Stimulated activated CD8-positive, alpha-beta memory T cell treated with anti-CD3 and anti-CD28 coated beads, Interleukin-12 subunit alpha, Interleukin-12 subunit beta, amount 100 ng/mL, for 1 hour (primary cell): ENCODE data around the gene ST8SIA1.

Experiments
- DNase-seq: peaks from one replicate; pipeline ENCODE4 v3.0.0-alpha.2; 2020; ENCODE audit warnings: low read depth

Gene ST8SIA1

DNA sequence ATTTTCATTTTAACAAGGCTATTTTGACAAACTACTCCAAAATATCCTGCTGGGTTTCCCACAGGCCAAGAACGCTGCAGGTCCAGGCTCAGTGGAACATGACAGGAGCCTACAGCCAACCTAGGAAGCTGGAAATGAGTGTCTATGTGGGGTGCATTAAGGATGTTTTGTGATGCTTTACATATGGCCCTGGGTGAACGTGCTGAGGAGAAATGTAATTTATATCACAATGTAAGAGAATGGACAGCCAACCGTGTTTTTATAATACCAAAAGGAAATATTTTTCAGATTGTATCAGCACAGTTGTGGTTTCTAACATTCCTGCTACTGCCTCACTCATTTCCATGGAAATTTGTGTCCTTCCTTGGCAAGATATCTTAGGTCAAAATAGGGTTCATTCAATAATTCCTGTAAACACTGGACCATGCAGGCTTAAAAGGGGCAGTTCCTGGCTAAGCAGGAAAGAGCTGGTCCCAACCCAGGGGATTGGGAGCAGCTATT, 51.5 kb downstream of the ST8SIA1 start:
- DNase-seq = no peak

DNA sequence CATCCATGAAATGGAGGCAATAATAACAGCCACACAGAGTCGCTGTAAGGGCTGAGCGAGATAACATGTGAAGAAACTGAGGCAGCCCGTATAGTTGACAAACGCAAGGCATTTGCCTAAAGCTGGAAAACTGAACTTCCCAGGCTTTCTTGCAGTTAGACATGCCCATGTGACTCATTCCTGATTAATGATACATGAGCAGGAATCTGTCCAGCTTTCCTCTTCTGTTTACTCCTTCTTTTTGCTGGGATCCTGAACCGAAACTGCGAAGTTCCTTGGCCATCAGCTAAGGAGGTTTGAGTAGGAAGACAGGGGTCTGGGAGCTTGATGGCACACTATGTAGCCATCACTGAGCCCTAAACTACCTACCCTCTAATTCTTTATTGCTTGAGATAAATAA, 52.2 kb downstream of the ST8SIA1 start:
- no peak for DNase-seq

DNA sequence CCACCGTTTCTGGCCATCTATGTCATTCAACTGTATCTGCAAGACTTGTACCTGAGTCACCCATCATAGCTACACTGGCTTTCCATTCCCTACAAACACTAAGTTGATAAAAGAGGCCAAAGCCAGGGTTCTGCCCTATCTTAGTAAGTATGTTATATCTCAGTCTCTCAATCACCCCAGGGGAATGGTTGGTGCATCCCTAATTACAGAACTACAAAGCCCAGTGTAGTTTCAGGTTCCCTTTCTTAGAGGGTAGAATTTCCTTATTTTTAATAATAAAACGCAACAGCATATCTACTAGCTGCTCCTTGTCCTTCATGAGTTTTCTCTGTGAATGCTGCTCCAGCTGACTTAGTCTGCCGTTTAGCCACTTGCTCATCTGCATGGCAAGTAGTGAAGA, 57.6 kb downstream of the ST8SIA1 start:
- no peak for DNase-seq

DNA sequence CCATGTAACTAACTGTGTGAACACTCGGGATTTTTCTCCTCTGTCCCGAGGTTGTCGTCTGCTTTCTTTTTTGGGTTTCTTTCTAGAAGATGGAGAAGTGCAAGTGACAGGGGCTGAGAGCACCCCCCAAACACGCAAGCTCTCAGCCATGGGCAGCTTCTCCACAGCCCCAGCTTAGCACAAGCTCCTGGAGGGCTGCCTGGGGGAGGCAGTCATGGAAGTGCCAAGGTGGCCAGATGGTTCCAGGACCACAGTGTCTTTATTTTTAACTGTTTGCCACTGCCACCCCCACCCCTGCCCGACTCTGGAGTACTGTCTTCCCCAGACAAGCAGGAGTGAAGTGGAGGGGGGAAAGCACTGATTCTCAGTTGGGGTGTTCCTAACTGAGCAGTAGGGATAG, 58.2 kb downstream of the ST8SIA1 start:
- no peak for DNase-seq

DNA sequence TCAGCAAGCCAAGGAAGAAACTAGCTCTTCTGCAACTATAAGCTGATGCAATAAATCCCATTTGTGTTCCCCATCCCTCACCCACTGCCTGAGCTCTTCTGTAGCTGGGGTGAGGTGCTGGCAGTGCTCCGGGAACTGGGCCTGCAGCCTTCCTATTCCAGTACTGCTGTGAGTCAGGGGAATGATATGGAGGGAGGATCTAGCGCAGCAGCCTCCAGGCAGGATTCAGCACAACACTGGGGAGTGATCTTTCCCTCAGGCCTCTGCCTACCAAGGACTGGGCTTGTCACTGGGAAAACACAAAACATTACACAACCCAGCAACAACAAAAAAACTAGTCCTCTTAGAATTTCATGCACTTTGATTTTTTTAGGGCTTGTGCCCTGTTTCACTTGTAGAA, 58.7 kb downstream of the ST8SIA1 start:
- no peak for DNase-seq

DNA sequence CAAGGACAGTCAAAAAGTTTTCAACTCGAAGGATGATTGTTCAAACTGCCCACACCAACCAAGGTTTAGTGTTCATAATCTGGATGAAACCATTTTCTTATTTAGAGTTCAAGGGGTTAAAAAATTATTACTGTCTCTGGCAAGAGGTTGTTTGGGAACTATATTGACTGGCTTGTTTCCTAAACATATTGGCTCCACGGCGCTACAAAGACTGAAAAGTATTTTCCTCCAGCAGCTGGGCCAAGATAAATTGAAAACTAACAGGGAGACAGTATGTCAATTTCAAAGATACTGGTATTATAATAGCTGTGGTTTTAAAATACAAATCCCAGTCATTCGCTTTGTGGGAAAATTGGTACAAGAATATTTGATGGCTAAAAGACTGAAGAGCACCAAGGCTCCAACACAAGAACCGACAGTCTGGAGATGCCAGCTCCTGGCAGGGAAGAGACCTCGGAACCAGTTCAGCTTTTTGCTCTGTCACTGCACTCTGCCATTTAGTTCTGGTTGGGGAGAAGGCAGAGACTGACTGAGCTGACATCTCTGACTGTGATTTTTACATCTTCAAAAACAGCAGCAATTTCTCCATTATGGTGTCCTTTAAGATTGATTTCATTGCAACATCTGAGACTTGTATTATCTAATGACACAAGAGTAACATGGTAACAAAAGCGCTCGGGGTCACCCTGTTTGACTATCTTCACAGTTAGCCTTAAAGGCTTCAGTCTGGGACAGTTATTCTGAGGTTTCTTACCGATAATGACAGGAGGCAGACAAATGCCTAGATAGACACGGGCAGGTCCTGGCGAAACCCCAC, 62.0 kb downstream of the ST8SIA1 start:
- DNase-seq = no peak

DNA sequence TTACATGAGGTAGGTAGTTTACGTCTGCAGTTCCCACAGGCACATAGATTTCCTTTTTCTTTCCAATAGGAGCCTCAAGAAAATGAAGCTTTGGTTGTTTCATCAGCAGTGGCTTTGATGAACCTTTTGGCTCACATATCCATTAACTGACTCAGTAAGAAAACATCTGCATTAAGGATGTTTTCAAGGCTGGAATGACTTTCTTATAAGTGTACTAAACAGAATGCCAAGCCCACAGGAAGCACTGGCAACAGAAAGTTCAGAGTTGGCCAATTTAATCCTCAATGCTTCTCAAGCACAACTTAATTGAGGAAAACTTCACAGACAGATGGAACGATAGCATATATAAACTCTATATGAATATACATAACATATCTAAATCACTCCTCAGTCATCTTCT, 63.5 kb downstream of the ST8SIA1 start:
- DNase-seq = no peak

DNA sequence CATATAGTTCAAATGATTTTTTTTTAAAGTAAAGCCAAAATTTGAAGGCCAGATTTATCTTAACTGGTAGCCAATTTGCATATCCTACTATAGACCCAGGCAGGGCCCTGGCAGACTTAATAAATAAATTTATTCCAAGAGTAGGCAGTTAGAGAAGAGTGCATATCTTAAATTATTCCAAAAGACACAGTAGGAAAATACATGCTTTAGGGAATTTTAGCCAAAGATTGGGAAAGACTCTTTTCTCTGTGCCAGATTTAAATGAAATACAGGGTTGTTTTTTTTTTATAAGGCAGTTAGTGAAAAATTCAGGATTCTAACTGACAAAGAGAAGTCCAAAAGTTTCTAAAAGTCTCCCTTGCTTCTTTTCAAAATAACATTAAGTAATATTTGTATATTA, 65.5 kb downstream of the ST8SIA1 start:
- no peak for DNase-seq

DNA sequence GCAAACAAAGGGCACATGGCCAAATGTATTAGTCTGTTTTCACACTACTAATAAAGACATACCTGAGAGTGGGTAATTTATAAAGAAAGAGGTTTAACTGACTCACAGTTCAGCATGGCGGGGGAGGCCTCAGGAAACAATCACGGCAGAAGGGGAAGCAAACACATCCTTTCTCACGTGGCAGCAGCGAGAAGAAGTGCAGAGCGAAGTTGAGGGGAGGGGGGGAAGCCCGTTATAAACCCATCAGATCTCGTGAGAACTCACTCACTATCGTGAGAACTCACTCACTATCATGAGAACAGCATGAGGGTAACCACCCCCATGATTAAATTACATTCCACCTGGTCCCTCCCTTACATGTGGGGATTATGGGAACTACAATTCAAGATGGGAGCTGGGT, 66.1 kb downstream of the ST8SIA1 start:
- no peak for DNase-seq

DNA sequence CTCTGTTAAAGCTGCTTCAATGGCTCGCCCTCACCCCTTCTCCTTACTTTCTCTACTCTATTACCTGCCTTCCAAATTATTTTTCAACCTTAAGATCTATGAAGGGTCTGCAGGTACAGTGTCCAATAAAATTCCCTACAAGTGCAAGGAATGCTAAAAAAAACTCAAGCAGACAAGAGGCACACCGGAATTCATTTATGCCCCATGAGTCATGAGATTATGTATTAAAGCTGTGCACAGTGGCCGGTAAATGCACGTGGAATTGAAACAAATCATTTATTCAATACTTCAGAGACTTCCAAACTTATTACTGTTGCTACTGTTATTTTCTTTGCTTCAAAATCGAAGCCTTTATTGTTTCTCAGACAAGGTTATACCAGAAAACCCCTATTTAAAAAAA, 68.4 kb downstream of the ST8SIA1 start:
- DNase-seq = no peak

DNA sequence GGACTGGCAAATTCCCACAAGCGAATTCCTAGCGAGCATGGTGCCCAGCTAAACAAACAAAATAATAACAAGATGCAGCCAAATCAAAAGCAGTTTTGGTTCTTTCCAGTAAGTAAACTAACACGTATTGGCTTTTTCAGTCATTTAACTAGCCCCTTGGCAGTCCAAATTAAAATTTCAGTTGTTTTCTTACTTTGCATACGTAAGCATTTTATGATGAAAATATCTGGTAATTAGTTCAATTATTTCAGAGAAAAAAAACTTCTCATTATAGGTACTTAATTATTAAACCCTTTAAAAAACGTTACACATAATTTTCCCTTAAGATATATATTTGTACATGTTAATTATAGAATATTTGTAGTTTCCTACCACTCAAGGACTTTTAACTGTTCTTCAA, 70.1 kb downstream of the ST8SIA1 start:
- no peak for DNase-seq

DNA sequence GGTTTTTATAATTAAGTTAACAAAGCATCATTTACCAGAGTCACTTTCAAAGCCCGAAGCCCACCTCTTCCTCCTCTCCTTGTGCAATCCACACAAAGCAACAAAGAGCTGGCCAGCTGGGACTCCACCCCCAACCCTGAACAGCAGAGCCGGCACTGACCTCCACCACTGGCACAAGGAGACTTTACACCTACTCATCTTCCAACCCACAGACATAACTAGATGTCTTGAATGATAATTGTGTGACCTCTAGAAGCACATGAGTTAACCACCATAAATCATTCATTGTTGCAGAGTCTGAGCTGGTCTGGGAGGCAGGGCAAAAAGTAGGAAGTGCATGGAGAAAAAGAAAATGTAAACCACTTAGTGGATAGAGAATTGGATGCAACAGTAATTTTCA, 72.2 kb downstream of the ST8SIA1 start:
- no peak for DNase-seq

DNA sequence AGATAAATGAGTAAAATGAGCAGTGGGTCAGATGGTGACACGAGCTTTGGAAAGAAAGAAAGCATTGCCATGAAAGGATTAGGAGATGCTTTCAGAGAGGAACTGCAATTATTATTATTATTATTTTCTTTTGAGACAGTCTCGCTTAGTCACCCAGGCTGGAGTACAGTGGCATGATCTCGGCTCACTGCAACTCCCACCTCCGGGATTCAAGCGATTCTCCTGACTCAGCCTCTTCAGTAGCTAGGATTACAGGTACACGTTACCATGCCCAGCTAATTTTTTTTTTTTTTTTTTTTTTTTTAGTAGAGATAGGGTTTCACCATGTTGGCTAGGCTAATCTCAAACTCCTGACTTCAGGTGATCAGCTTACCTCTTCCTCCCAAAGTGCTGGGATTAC, 77.4 kb downstream of the ST8SIA1 start:
- DNase-seq = no peak

DNA sequence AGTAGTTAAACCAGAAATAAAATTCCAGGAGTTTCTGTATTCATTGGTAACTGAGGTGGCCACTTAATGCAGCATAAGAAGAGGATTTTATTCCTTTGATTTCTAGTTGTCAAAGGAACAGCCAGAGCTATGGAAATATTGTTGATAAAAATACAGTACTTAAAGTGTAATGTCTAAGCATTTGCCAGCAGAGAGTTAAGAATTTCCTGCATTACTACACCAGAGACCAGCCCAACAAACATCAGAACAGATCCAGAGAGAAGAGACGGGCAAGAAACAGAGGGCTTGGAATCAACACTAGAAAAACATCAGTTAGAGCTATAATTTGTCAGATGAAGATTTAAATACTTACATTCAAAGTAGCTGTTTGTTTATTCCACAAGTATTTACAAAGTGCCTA, 77.9 kb downstream of the ST8SIA1 start:
- no peak for DNase-seq

DNA sequence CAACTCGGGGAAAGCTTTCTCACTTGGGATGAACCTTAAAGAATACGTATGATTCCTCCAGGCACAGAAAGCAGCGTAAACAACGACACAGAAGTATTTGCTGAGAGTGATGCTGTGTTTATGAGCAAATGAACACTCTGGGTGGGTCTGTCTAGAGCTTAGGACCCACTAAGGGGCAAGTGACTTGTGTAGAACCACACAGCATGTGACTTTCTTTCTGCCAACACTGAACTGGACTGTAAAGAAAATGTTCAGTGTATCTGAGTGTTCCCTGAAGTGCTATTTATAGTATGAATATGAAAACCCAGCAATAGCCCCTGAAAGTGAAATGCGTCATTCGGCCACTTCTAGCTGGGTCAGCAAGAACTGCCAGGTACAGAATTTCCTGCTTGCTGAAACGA, 78.5 kb downstream of the ST8SIA1 start:
- no peak for DNase-seq

DNA sequence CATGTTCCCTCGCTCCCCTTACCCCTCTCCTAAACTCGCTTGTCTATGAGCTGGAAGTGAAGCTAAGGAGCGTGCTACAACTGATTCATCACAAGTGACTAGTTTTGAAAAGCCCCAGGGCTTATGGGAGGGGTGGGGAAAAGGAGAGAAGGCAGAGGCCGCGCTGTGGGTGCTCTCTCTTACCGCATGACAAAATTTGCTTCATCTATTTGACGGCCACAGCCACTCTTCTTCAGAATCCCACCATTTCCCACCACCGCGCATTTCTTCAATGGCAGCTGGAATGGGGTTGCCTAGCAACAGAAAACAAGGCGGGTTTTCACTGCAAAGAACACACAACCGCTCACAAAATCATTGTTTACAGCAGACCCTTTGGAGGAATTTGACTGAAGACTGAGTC, 79.4 kb downstream of the ST8SIA1 start:
- no peak for DNase-seq

DNA sequence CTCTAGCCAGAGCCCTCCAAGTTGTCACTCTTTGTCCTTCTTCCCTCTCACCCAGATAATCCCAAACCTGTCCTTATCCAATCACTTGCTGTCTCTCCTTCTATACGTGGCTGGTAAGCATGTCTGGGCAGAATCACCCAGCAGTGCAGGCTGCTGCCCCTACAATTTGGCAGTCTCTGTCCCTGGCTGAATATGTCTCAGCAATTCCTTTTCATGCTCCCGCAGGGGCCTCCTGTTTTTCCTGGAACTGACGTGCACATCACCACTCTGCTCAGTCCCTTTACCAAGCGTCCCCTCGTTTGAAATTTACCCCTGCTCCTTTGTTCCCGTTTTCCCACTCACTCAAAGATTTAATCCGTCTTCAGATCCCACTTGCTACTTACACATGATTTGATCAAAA, 80.0 kb downstream of the ST8SIA1 start:
- DNase-seq = no peak

DNA sequence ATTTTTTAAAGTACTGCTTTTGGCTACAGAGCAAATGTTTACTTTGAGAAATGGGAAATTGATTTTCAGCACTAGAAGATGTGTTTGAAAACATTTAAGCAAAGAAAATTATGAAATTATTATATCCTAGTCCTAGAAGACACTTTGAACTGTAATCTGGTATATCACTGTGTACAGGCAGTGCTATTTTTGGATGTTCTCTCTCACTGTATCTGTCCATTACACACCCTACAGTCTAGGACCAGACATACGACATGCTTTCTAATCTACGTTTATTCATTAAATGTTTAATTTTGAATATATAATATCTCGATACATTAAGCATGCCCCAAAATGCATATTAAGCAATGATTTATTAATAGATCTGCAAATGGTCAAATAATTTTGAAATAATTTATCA, 82.5 kb downstream of the ST8SIA1 start:
- DNase-seq = no peak

DNA sequence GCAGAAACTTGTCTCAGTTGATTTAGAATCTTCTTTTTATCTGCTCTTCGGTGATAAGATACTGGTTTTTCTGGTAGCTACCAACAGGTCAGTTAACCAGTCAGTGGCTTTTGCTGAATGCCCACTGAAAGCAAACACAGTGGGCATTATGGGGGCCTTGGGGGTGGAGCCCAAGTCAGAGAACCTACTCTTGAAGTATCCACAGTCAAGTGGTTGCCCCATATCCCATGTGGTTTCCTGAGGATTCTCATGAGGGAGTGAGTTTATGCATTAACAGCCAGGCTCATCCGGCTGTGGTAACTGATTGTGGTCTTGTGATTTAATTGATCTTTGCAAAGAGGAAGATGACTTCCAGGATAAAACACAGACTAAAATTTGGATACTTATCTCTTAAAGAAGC, 83.7 kb downstream of the ST8SIA1 start:
- DNase-seq = no peak

DNA sequence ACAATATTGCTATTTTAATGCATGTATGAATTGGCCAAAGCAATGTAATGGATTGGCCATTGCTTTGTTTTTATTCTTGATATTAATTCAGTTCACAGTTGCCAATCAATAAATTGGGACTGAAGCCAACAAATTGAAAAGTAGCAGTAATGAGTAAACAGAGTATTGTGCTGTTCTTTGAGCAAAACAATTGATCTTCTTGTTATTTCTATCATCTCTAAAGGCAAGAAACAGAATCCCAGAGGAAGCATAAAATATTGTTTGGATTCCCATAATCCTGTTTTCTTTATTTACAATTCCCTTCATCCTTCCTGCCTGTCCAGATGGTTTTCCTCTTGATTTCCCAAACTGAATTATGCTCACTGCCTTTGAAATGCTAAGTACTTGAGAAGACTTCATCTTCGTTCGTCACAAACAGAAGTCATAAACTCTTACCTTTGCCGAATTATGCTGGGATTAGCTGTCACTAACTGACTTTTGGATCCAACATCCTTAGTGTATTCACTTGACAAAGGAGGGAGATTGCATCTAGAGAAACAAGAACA, 85.9 kb downstream of the ST8SIA1 start:
- DNase-seq = no peak

DNA sequence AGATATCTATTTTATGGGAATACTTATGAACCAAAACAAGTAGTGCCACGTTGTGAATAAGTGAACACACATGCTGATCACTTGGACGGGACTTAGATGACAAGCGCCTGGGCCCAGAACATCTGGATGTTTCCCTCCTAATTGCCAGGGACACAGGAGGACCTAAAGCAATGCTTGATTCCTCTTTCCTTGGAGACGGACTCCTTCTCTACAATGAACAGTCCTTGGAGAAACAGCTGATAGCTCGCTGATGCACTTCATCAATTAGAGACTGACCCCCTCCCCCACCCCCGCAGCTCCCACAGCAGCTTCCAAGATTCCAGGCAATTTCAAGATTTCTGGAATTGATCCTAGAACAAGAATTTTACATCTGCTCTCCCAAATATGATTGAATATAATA, 86.4 kb downstream of the ST8SIA1 start:
- DNase-seq = no peak

DNA sequence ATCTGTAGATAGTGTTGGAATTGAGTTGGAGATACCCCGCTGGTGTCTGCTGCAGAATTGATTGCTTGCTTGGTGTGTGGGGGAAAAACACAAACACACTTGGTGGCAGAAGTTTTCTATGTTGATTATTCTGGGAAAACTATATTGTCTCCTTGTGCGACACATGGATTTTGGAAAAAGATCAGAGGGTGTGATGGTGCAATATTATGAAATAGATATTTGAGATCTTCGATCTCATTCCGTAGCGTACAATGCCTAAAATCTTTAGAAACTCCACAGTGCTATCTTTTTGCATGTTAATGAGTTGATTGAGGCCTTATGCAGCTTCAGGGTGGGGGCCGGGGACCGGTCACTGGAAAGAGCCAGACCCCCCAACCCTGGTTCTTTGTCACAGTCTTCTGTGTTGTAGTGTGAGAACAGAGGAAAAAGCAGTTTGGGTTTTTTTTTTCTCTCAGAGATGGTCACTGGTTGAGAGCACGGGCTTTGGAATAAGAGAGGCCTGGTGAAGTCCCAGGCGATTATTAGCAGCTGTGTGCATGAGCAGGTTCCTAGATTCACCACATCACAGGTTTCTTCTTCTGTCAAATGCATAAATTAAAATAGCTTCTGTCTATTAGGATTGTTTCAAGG, 88.2 kb downstream of the ST8SIA1 start:
- no peak for DNase-seq

DNA sequence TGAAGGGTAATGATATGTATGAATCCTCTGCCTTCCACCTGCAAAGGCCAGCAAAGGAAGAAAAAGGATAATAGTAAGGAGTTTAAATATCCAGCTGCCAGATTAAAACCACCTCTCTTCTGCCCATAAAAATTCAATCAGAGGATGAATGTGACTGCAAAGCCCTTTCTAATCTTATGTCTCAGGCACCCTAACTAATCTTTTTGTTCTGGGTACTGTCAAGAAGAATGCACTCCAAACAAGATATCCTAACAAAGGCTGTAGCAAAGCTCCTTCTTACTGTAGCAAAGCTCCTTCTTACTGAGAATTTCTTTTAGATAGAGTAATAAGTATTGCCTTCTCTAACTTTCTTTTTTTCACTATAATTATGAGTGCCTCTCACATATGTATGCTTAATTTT, 91.8 kb downstream of the ST8SIA1 start:
- no peak for DNase-seq

DNA sequence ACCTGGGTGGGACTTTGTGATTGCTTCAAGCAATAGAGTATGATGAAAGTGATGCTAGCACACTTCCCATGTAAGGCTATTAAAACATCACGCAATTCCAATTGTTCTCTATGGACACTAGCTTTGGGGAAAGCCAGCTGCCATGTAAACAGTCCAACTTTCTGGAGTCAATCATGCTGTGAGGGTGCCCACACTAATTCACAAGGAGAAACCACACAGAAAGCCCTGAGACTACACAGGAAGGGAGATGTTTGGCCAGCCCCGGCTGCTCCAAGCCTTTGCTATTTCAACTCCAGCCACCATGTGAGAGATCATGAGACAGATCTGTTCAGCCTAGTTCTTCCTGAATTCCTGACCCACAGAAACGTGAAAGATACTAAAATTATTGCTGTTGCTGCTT, 96.3 kb downstream of the ST8SIA1 start:
- no peak for DNase-seq
